Ishikawa (cell line): ENCODE data around the gene CIT.

Experiments
- CEBPB ChIP-seq: IDR thresholded peaks from 2 replicates; pipeline ENCODE4 v1.6.1; 2012
- CREB1 ChIP-seq: IDR thresholded peaks from 2 replicates; pipeline ENCODE4 v1.6.1; 2012; ENCODE audit warnings: low read depth
- EGR1 ChIP-seq: IDR thresholded peaks from 2 replicates; pipeline ENCODE4 v1.6.1; 2012
- EP300 ChIP-seq: IDR thresholded peaks from 2 replicates; pipeline ENCODE4 v1.6.1; 2012; ENCODE audit warnings: borderline replicate concordance
- FOXM1 ChIP-seq: IDR thresholded peaks from 2 replicates; pipeline ENCODE4 v1.6.1; 2012; ENCODE audit warnings: low read depth, borderline replicate concordance
- MAX ChIP-seq: IDR thresholded peaks from 2 replicates; pipeline ENCODE4 v1.6.1; 2012
- NFIC ChIP-seq: IDR thresholded peaks from 2 replicates; pipeline ENCODE4 v1.6.1; 2012
- RAD21 ChIP-seq: IDR thresholded peaks from 2 replicates; pipeline ENCODE4 v1.6.1; 2012; ENCODE audit warnings: low read depth
- TAF1 ChIP-seq: IDR thresholded peaks from 2 replicates; pipeline ENCODE4 v1.6.1; 2012; ENCODE audit warnings: low read depth, mild to moderate bottlenecking
- TCF12 ChIP-seq: IDR thresholded peaks from 2 replicates; pipeline ENCODE4 v1.6.1; 2012; ENCODE audit warnings: low read depth
- TEAD4 ChIP-seq: IDR thresholded peaks from 2 replicates; pipeline ENCODE4 v1.6.1; 2012
- USF1 ChIP-seq: IDR thresholded peaks from 2 replicates; pipeline ENCODE4 v1.6.1; 2012
- YY1 ChIP-seq: IDR thresholded peaks from 2 replicates; pipeline ENCODE4 v1.6.1; 2012; ENCODE audit warnings: low read depth
- ZBTB7A ChIP-seq: IDR thresholded peaks from 2 replicates; pipeline ENCODE4 v1.6.1; 2012; ENCODE audit warnings: low read depth
- TF ChIP-seq, protein P1 (sequence below): IDR thresholded peaks from 2 replicates; pipeline ENCODE4 v1.6.1; 2012; ENCODE audit warnings: low read depth, mild to moderate bottlenecking

Gene CIT

DNA sequence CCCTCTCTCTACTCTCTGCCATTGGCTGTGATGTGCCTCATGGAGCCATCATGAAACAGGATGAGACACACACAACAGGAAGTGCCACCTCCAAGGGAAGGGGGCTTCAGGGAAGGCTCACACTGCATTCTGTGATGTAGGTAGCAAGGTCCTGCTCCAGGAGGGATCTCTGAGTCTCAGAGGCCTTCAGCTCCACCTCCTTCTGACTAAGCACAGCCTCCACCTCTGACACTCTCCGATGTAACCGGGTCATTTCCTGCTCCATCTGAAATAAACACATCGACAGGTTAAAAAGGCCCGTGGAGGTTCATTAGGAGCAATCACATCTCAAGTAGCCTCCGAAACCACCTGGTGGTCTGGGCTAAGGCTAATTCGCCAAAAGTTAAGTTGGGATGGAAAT, 93.3 kb downstream of the CIT start:
- TF ChIP-seq RAD21 (no peak), CEBPB (no peak), FOXM1 (no peak), ZBTB7A (no peak), MAX (no peak), EGR1 (no peak), TAF1 (no peak), USF1 (no peak), TEAD4 (no peak), CREB1 (no peak), NFIC (no peak)

DNA sequence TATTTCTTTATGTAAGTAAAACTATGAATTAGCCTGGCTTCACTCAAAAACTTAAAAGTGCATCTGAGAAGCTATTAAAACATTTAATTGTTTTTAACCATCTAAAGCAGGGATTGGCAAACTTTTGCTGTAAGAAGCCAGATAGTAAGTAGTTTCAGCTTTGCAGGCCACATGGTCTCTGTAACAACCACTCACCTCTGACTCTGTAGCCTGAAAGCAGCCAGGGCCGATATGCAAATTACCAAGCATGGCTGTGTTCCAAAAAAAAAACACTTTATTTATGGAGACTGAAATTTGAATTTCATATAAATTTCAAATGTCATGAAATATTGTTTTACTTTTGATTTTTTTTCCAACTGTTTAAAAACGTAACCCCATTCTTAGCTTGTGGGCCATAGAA, 95.3 kb downstream of the CIT start:
- TF ChIP-seq FOXM1: no peak
- no peak for TF ChIP-seq TCF12
- no peak for TF ChIP-seq YY1
- no peak for TF ChIP-seq EGR1

- TF ChIP-seq RAD21 (peak; percentile 33; the same call in 1 of the 2 replicates), MAX (no peak), CEBPB (no peak)
Observed at GRCh38 chr12:119780786-119781434, 96.2 kb downstream of the CIT start.

- TF ChIP-seq, protein P1, sequence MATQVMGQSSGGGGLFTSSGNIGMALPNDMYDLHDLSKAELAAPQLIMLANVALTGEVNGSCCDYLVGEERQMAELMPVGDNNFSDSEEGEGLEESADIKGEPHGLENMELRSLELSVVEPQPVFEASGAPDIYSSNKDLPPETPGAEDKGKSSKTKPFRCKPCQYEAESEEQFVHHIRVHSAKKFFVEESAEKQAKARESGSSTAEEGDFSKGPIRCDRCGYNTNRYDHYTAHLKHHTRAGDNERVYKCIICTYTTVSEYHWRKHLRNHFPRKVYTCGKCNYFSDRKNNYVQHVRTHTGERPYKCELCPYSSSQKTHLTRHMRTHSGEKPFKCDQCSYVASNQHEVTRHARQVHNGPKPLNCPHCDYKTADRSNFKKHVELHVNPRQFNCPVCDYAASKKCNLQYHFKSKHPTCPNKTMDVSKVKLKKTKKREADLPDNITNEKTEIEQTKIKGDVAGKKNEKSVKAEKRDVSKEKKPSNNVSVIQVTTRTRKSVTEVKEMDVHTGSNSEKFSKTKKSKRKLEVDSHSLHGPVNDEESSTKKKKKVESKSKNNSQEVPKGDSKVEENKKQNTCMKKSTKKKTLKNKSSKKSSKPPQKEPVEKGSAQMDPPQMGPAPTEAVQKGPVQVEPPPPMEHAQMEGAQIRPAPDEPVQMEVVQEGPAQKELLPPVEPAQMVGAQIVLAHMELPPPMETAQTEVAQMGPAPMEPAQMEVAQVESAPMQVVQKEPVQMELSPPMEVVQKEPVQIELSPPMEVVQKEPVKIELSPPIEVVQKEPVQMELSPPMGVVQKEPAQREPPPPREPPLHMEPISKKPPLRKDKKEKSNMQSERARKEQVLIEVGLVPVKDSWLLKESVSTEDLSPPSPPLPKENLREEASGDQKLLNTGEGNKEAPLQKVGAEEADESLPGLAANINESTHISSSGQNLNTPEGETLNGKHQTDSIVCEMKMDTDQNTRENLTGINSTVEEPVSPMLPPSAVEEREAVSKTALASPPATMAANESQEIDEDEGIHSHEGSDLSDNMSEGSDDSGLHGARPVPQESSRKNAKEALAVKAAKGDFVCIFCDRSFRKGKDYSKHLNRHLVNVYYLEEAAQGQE: no peak
- TF ChIP-seq MAX (no peak), FOXM1 (no peak), EP300 (no peak)
Observed at GRCh38 chr12:119775246-119775895, 101.7 kb downstream of the CIT start.

GRCh38 chr12:119772431-119772830, 104.7 kb downstream of the CIT start:
- TF ChIP-seq YY1 (no peak), TAF1 (no peak), EGR1 (no peak), ZBTB7A (no peak), FOXM1 (no peak), EP300 (no peak), USF1 (no peak), TCF12 (no peak), NFIC (no peak), TEAD4 (no peak), RAD21 (no peak), CEBPB (no peak), CREB1 (no peak), MAX (no peak)
- TF ChIP-seq, protein P1: no peak

GRCh38 chr12:119770146-119770545, 107.0 kb downstream of the CIT start:
- TF ChIP-seq EP300 (no peak), CREB1 (no peak), TCF12 (no peak), ZBTB7A (no peak), USF1 (no peak), CEBPB (no peak), TAF1 (no peak), RAD21 (no peak), MAX (no peak), EGR1 (no peak)
- TF ChIP-seq, protein P1: no peak
